ENCODE data around the gene A2M. TPM values are rescaled to one million over a fixed set of nuclear protein-coding genes. Genes with fewer than 3 reads are reported as not detected.

Gene A2M
- total RNA-seq, 1 donor from 2014 or later = 180 TPM

- DNase-seq = no peak
Observed at GRCh38 chr12:9071518-9071917, 44.2 kb downstream of the A2M start.

DNA sequence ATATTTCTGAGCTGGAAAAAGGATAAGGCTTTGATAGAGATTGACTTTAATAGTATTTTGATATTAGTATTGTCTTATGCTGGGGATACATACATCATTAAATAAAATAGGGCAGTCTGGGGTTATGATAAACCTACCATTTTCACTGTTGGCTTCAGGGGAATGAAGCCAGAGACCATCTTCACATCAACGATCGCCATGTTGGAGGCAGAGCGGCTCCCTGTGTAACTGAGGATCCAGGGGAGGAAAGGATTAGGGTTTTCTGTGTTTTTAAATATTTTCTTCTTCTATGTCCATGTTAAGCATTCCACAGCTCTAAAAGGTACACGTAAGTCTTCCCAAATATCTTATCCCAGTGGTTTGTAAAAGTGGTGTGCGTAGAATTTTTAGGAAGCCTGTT, 45.4 kb downstream of the A2M start:
- DNase-seq = no peak

- DNase-seq = no peak
Observed at GRCh38 chr12:9068600-9068999, 47.1 kb downstream of the A2M start.

GRCh38 chr12:9068086-9068485, 47.6 kb downstream of the A2M start:
- no peak for DNase-seq

DNA sequence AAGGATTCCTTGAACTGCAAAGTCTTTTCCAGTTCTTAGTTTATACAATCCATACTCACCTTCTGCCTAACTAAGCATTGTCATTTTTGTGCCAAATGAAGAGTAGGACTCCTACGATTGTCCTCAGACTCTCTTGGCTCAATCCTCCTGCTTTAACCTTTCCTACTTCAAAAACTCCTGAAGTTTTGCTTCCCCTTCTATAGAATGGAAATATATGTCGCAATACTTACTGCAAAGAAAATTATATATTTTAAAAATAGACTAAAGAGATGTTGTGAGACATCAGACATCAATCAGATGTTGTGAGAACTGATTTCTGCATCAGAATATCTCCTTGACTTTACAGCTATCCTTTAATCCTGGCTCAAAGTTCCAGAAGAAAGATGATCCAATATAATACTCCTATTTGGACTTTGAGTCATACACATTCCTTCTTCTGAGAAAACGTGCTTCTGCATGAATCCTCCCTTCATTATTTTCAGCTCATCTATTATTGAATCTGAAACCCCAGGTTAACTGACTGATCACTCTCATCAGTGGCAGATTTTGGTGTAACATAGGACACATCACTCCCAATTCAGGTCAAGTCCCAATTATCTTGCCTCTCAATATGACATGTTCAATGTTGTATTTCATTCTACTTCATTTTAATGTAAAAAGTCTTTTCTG, 48.8 kb downstream of the A2M start:
- no peak for DNase-seq

- DNase-seq = no peak
Observed at GRCh38 chr12:9066183-9066623, 49.5 kb downstream of the A2M start.

DNA sequence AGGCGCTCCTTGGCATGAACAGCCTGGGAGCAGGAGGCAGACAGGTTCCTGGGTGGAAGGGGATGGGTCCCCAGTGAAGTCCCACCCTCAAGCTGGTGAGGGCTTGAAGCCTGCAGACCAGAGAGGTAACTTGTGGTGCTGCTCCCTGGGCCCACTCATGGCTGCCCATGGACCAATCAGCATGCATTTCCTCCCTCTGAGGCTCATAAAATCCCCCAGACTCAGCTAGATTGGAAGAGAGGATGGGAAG, 50.2 kb downstream of the A2M start:
- DNase-seq = no peak

DNA sequence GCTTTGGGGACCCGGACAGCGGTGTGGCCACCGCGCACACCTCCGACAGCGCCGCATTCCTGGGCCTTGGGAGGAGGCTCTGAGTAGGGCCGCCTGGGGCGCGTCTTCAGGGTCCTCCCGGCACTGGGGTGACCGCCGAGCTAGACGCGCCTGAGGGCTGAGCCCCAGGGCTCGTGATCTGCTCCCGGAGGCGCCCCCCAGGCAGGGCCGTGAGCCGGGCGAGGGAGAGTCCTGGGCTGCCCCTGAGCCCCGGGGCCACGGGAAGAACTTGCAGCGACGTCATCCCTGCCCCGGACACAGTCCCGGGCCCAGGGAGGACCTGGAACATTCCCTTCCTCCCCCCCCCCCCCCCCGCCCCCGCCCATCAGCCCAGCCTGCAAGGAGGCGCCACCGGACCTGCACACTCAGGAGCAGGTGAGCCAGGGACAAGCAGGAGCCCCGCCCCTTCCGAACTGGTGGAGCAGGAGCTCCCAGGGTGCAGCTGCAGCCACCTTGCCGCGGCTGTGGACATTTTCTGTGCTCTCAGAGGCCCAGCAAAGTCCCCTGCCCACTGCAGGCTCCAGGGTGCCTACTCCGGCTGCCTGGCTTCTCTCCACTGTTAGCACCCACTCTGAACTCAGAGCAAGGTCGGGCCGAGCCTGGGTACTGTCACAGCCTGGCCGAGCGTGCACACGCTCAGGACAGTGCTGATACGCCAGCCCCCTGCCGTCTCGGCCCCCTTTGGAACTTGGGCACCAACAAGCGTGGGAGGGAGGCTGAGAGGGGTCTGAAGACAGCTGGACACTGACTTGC, 50.7 kb downstream of the A2M start:
- peak; percentile 77 for DNase-seq

DNA sequence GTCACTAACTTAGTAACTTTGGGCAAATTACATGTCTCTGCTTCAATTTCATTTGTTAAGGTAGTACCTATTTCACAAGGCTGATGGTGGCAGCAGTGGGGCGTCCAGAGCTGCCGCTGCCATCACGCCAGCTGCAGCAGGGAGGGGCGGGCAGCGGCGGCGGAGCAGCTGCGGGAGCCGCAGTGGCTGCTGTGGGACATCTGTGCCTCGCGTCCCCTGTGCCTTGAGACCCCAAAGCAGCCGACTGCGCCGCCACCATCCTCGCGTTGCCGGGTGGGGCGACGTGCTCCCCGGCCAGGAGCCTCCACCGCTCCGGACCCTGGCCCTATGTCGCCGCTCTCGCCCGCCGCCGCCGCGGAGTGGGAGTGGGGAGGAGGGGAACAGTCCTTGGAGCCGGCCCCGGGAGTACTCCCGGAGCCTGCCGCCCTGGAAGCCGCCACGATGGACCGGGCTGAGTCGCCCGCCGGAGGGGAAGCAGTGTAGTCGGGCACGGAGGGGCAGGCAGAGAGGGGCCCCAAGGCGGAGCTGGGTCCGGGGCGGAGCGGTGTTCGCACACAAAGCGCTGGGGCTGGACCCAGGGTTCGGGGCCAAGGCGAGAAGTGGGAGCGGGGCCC, 51.4 kb downstream of the A2M start:
- DNase-seq = peak; percentile 84

DNA sequence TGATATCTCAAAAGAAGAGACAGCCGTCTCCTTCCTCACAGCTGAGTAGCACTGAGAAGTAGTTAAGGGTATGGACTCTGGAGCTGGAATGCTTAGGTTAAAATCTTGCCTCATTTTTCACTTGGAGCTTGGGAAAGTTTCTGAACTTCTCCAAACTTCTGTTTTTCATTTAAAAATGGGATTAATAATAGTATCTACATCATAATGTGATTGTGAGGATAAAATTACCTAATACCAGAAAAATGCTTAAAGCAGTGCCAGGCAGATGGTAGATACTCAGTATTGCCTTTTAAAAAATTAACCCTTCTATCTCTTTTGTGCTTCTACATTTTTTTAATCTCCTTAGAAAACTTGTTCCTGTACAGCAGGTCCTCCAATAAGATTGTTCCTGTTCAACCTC, 63.1 kb downstream of the A2M start:
- no peak for DNase-seq

DNA sequence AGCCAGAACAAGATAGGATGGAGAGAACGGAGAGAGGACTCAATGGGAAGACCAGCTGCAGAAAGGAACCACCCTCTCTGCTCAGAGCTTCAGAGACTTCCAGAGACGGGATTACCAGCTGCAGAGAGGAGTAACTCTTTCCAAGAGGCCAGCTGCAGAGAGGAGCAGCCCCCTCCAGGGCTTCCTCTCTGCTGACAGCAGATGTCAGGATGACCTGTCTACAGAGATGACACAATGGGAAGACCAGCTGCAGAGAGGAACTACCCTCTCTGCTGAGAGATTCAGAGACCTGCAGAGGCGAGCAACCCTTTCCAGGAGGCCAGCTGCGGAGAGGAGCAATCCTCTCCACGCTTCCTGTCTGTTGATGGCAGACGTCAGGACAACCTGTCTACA, 64.6 kb downstream of the A2M start:
- DNase-seq = no peak

- no peak for DNase-seq
Observed at GRCh38 chr12:9050521-9051157, 65.1 kb downstream of the A2M start.

DNA sequence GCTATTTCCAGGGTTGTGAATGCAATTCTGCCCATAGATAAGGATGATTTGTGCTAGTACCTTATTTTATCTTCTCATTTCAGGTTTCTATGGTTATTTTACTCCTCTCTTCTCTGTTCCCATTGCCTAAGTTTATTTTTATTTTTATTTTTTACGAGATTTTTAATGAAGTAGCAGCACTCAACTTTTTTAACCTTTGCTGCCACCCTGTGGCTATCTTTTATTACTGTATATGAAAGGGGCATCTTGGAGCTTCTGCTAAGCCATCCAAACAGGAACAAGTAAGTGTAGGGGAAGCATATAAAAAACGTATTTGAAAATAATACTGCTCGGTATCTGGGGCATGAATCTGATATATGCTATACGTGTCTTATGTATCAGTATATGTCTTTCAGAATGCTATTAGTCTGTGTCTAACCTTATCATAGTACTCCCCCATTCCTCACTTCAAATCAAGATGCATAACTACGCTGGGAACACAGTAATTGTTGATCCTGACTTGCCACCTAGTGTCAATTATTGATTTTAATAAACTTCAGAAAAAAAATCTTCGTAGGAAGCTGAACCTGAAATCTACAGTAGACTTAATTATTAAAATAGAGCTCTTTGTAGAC, 66.1 kb downstream of the A2M start:
- DNase-seq = peak; percentile 73

- DNase-seq = no peak
Observed at GRCh38 chr12:9048930-9049329, 66.8 kb downstream of the A2M start.

GRCh38 chr12:9047105-9047504, 68.6 kb downstream of the A2M start:
- no peak for DNase-seq

DNA sequence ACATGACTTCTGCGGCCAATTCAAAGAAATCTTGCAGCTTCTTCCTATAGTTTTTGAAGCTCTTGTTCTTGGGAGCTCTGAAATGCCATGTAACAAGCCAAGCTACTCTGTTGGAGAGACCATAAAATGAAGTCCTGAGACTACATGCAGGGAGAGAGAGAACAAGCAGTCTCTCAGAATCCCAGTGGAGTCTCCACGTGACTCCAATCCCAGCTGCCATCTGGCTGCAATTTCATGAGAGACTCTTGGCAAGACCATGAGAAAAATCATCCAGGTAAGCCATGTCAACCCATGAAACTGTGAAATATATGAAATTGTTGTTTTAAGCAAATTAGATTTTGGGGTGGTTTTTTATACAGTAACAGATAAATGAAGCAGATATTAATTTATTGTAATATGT, 72.0 kb downstream of the A2M start:
- no peak for DNase-seq

- no peak for DNase-seq
Observed at GRCh38 chr12:9041321-9041720, 74.4 kb downstream of the A2M start.

DNA sequence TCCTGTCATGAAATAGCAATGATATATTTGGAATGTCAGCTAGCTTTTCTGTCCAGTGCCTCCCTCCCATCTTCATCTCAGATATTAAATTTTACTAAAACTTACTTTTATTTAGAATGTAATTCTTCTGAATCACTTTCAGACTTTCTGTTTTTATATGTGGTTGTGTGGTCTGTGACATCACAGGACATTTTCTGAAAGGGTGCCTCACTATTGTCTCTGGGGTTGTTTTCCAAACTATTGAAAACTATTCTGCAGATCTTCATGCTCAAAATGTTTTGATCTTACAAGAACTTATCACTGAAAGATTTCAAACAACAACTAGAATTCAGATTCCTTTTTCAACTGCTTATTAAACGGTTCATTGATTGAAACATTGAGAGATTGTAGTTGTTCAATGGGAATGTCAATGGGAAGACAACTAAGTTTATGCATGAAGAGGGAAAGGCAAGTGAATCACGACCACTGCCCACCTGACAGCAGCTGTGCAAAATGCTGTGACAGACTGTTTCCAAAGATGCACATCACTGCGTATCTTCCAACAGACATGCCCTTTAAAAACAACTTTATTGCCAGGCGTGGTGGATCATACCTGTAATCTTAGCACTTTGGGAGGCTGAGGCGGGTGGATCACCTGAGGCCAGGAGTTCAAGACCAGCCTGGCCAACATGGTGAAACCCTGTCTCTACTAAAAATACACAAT, 75.1 kb downstream of the A2M start:
- no peak for DNase-seq

DNA sequence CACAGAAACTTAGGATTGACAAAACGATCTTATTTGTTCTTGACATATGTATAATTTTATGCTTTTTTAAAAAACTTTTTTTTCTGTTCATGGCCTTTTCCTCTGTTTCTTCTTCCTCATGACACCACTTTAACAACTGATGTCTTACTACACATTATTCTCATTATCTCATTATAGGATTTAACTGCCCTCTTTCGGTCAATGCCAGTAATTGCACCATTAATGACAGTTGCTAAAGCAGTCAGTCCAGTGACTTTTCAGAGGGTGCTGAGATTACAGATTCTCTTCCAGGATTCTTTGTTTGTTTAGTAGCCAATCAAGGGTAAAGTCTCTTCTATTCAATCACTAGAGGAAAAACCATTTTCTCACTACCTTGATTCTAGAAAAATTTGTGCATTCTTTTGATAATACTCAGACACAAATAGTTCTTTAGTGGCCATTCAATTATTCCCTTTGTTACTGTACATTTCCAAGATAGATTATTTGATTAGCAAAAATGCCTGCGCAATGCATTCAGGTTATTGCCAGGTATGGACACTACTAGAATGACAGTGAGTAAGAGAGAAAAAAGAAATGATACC, 76.2 kb downstream of the A2M start:
- peak; percentile 64 for DNase-seq

GRCh38 chr12:9037431-9037830, 78.3 kb downstream of the A2M start:
- no peak for DNase-seq

DNA sequence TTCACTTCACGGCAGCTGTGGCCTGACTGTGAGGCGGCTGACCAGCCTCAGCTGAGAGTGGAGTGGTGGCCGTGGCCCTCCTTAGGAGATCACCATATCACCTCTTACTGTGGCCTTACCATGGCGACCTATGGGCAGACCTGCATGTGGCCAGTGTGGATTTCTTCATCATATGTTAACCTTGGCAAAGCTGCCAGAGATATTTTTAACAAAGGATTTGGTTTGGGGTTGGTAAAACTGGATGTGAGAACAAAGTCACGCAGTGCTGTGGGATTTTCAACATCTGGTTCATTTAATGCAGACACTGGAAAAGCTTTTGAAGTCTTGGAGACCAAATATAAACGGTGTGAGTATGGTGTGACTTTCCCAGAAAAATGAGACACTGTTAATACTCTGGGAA, 79.5 kb downstream of the A2M start:
- no peak for DNase-seq

DNA sequence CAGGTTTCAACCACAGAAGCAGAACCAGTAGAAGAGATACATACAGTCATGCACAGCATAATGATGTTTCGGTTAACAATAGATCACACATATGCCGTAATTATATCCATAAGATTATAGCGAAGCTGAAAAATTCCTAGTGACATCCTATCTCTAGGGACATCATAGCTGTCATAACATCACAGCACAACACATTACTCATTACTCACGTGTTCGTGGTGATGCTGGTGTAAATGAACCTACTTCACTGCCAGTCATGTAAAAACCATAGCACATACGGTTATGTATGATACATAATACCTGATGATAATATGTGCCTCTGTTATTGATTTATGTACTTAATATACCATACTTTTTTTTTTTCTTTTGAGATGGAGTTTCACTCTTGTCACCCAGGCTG, 81.6 kb downstream of the A2M start:
- DNase-seq = no peak

Measured in dermis blood vessel endothelial cell (primary cell).